Glomerular visceral epithelial cell (primary cell): Measurements from ENCODE around the gene RTP3.

Source experiments
- DNase-seq: peaks from one replicate; pipeline ENCODE4 v3.0.0-alpha.2; 2016; ENCODE audit errors: extremely low spot score

RTP3 gene

GRCh38 chr3:46497556-46498265 lies at the start of gene RTP3:
RTP3 (plus strand) TSS chr3:46497976; CDS start chr3:46498063, 87 bp downstream.
- no peak for DNase-seq

- DNase-seq: no peak
Observed at GRCh38 chr3:46448721-46449120, 49.1 kb upstream of the RTP3 start.

GRCh38 chr3:46449755-46450552 lies 47.8 kb upstream of the RTP3 start:
- DNase-seq: no peak

DNA sequence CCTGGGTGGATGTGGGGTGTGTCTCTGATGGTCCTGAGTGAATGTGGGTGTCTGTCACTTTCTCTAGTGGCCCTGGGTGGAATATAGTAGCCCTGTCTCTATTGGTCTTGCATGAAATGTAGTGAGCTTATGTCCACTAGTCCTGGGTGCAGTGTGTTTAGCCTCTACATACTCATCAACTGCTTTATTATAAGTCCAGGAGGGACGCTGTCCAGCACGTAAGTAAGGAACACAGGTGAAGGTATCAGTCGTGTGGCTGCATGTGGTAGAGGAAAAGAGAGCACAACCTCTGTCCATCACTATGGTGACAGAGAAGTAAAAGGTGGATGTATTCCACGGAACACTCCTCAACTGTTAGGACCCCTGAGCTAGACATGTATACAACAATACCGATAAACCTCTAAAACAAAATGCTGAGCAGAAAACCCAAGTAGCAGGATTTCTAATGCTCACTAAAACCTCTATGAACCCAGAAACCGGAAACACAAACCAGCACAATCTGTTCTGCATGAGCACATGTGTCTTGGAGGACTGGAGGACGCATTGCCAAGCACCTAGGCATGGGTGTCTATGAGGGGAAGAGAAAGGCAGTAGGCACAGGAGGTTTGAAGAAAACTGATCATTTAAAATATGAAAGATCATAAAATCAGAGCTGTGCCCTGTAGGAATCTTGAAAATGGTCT lies 44.1 kb upstream of the RTP3 start:
- DNase-seq: no peak

DNA sequence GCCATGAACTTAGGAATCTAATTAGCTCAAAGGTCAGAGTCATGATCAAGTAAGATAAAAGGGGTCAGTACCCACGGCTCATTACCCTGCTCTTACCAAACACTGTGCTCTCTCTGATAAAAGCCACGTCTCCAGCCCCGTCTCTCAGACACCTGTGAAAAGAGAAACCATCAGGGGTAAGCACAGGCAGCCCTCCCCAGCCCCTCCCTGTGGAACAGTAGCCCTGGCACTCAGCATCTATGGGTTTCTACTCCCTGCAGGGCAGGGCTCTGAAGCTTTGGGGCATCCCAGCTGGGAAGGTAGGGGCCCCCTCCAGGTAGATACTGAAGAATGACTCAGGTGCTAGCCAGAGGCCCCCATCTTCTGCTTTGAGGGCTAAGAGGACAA lies 43.6 kb upstream of the RTP3 start:
- no peak for DNase-seq

DNA sequence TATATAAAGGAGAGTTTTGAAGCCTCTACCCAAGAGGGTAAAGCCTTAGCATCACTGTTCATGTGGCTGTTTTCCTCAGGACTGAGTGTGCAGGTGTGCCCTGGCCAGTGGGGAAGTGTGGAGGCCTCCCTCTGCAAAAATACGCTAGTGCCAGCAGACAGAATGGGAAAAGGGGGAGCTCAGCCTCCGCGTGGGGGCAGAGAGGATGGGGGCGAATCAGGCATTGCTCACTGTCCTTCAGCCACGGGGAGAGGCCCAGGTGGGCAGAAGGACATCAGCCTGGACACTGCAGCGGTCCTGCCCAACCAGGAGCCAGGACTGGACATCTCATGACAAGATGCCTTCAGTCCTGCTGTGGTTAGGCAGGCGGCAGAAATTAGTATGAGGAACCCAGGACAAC lies 43.2 kb upstream of the RTP3 start:
- no peak for DNase-seq

DNA sequence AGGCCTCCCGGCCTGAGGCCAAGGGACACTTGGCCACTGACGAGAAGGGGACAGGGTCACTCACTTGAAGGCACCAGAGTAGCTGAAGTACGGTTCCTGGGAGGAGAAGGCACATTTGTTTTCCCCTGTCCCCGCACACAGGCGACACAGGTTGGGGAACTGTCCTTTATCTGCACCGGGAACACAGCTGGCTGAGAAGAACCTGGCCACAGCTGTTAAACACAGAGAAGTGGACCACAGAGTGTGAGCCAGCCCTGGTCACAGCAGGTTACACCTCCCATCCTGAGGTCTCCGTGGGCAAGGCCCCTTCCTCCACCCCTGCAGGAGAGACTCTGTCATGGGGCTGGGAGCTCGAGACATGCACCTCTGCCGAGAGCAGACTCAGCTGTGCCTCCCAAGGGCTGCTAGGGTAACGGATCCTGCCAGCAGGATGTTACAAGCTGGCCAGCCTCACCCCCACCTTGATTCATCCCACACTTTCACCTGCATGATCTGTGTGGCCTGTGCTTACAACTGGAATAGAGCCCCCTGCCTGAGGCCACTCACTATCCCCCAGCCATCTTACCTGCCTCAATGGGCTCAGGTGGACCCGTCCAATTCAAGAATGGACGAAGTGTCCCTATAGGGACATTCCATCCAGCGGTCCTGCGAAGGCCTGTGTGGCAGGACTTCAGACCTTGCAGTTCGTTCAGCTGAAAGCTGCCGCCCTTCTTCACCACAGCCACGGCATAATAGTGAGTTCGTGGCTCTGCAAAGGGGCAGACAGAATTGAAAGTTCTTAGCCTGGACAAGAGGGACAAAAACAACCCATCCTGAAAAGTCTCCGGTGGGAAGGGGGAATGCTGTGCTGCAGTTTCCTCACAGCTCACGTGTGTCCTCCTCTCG lies 42.3 kb upstream of the RTP3 start:
- no peak for DNase-seq

GRCh38 chr3:46456118-46456517 lies 41.7 kb upstream of the RTP3 start:
- no peak for DNase-seq

GRCh38 chr3:46460051-46460450 lies 37.7 kb upstream of the RTP3 start:
- no peak for DNase-seq

DNA sequence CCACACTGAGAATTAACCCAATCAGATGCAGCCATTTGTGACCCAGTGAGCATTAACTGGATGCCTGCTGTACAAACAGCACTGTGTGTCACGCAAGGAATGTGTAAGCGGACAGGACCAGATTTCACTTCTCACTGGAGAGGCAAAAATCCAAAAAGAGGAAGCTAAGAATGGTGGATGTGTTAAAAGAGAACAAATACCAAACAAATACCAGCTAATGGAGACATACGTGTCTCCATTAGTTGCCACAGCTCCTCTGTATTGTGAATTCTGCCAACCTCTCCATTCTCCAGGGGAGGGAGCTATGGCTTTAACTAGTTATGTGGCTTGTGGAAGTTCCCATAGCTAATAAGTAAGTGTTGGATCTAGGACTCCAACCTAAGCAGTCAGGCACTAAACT lies 35.7 kb upstream of the RTP3 start:
- DNase-seq: no peak

DNA sequence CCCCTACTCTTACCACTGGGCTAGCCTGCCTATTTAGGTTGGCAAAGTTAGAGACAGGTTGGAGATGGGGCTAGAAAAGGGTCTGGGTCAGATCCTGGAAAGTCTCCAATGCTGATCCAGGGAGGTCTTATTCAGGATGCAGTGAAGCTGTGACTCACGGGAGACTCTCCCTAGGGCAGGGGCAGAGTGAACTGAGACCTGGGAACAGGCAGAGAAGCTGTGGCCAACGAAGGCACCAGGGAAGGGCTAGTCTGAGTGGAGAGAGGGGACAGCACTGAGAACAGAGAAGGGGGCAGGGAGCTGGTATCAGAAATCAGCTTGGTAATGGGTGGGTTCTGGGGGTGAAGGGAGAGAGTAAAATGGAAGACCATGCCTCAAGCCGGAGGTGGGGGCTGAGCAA lies 35.3 kb upstream of the RTP3 start:
- no peak for DNase-seq

- DNase-seq: no peak
Observed at GRCh38 chr3:46463120-46463867, 34.5 kb upstream of the RTP3 start.

DNA sequence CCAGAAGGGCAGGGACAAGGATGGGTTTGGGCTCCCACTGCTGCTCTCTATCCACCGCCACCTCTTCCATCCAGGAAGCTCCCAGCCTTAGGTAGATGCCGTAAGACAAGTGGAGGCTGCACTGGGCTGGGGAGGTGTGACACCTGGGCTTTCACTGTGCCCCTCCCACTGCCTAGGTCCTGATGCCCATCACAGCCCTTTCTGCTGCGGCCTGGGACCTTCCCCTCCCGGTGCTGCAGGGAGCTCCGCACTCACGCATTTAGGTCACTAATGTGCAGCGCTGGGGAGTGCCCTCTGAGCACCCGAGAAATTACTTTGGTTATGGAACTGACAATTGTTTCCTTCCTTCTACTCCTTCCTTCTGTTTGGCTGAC lies 33.9 kb upstream of the RTP3 start:
- DNase-seq: no peak

GRCh38 chr3:46464326-46465195 lies 33.2 kb upstream of the RTP3 start, which contains the start of gene LTF:
LTF (minus strand) TSS chr3:46464905; CDS start chr3:46464867, 38 bp downstream.
- no peak for DNase-seq

- DNase-seq: no peak
Observed at GRCh38 chr3:46465196-46465520, 32.6 kb upstream of the RTP3 start.

GRCh38 chr3:46466273-46466672 lies 31.5 kb upstream of the RTP3 start:
- no peak for DNase-seq

DNA sequence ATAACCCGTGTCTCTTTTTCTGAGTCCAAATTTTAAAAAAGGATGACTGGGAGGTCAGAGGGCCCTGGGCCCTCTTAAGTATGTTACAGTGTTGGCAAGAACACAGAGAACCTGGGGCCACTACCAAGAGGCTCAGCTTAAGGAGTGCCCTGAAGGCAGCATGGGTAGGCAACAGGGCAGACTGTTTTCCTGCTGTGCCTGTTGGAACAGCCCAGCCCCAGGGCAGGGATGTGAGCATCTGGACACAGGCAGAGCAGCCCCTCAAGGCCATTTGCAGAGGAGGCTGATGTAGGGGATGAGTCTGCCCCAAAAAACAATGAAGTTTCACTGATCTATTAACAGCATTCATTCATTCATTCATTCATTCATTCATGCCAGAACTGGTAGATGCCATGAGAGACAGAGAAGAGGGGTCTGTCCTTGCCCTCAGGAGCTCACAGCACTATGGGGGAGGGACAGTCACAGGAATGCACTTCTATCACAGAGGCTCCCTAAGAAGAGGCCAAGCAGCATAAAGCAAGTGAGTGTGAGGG lies 30.8 kb upstream of the RTP3 start:
- DNase-seq: no peak

- no peak for DNase-seq
Observed at GRCh38 chr3:46467562-46467961, 30.2 kb upstream of the RTP3 start.

GRCh38 chr3:46468753-46469600 lies 28.8 kb upstream of the RTP3 start:
- no peak for DNase-seq
